PC-3 (cell line): ENCODE data around the gene PTPRE. TPM values are rescaled to one million over a fixed set of nuclear protein-coding genes. Genes with fewer than 3 reads are reported as not detected.

Experiments used
- ATAC-seq: fragments of 200-7000 bp; cut with Tn5 transposase; 2 replicates; pipeline ENCODE4 v1.9.1; 2020; ENCODE audit warnings: mild to moderate bottlenecking, moderate library complexity
- BruUV-seq: library from RNA; stranded (reverse); fragments of 400-500 nt; replicated peaks from 2 replicates; lab custom pipeline; 2021; lab: Mats Ljungman, UMichigan
- CTCF ChIA-PET: fragments of 300-600 bp; sonication (Branson Sonifier 250); formaldehyde crosslinking; loops from one replicate; lab custom pipeline; 2022; ENCODE audit warnings: antibody characterized with exemption; lab: Charles Lee
- POLR2A ChIA-PET: fragments of 300-600 bp; sonication (Branson Sonifier 250); formaldehyde crosslinking; loops from one replicate; lab custom pipeline; 2022; ENCODE audit warnings: antibody characterized with exemption; ENCODE audit not compliant: unreplicated experiment; lab: Charles Lee
- DNase-seq: peaks from one replicate; pipeline ENCODE4 v3.0.0-alpha.2; 2015
- H2AFZ ChIP-seq: fragments of 300-600 bp; sonication (generic); 2 replicates; pipeline ENCODE4 v1.6.0; 2016; ENCODE audit warnings: antibody characterized with exemption, low read length
- H3F3A ChIP-seq: fragments of 300-600 bp; sonication (generic); one replicate; pipeline ENCODE4 v1.6.0; 2017; ENCODE audit warnings: antibody characterized with exemption, low read length, control low read depth, mild to moderate bottlenecking; ENCODE audit not compliant: unreplicated experiment
- H3K27ac ChIP-seq: fragments of 300-600 bp; sonication (generic); 2 replicates; pipeline ENCODE4 v1.5.1; 2016; ENCODE audit warnings: mild to moderate bottlenecking, low read length
- H3K27me3 ChIP-seq: fragments of 300-600 bp; sonication (generic); 2 replicates; pipeline ENCODE4 v1.6.1; 2016; ENCODE audit warnings: low read length, mixed read lengths
- H3K36me3 ChIP-seq: fragments of 300-600 bp; sonication (generic); 2 replicates; pipeline ENCODE4 v1.6.1; 2016; ENCODE audit warnings: low read depth, mixed run types, low read length, mixed read lengths
- H3K4me1 ChIP-seq: fragments of 300-600 bp; sonication (generic); 2 replicates; pipeline ENCODE4 v1.5.1; 2016; ENCODE audit warnings: low read length; ENCODE audit not compliant: insufficient read depth
- H3K4me2 ChIP-seq: fragments of 300-600 bp; sonication (generic); 2 replicates; pipeline ENCODE4 v1.6.0; 2016; ENCODE audit warnings: low read length
- H3K4me3 ChIP-seq: fragments of 300-600 bp; sonication (generic); 2 replicates; pipeline ENCODE4 v1.5.1; 2016; ENCODE audit warnings: mild to moderate bottlenecking, low read length, mixed read lengths
- H3K79me2 ChIP-seq: fragments of 300-600 bp; sonication (generic); 2 replicates; pipeline ENCODE4 v1.6.1; 2017; ENCODE audit warnings: low read length, mixed read lengths
- H3K9ac ChIP-seq: fragments of 300-600 bp; sonication (generic); 2 replicates; pipeline ENCODE4 v1.6.0; 2016; ENCODE audit warnings: mild to moderate bottlenecking, low read length
- H3K9me2 ChIP-seq: fragments of 300-600 bp; sonication (generic); replicated peaks from 2 replicates; pipeline ENCODE4 v1.6.1; 2016; ENCODE audit warnings: mixed run types, low read length, mixed read lengths
- H3K9me3 ChIP-seq: fragments of 300-600 bp; sonication (generic); 2 replicates; pipeline ENCODE4 v1.6.1; 2016; ENCODE audit warnings: low read length, mixed read lengths
- H4K20me1 ChIP-seq: fragments of 300-600 bp; sonication (generic); 2 replicates; pipeline ENCODE4 v1.6.1; 2016; ENCODE audit warnings: low read length, mixed read lengths
- CTCF ChIP-seq: fragments of 300-600 bp; sonication (generic); conservative IDR thresholded peaks from 2 replicates; pipeline ENCODE4 v1.5.1; 2017; ENCODE audit warnings: antibody characterized with exemption, low read depth, mild to moderate bottlenecking, low read length
- EZH2 ChIP-seq: fragments of 300-600 bp; sonication (generic); IDR thresholded peaks from one replicate; pipeline ENCODE4 v1.6.1; 2017; ENCODE audit warnings: antibody characterized with exemption, mild to moderate bottlenecking, low read length; ENCODE audit not compliant: unreplicated experiment
- EZH2phosphoT487 ChIP-seq: fragments of 300-600 bp; sonication (generic); IDR thresholded peaks from 2 replicates; pipeline ENCODE4 v1.6.1; 2018; ENCODE audit warnings: mild to moderate bottlenecking, antibody characterized with exemption, low read length, borderline replicate concordance
- intact Hi-C: fragments of 100-400 bp; cut with micrococcal nuclease; formaldehyde crosslinking; loops from 2 replicates; pipeline ENCODE4 v1.9.0; 2023
- total RNA-seq: library from RNA; depleted of rRNA; stranded (reverse); fragments of >200 nt; gene quantifications from 2 replicates; pipeline ENCODE4 v1.2.3, GENCODE V29; 2014

PTPRE gene
- total RNA-seq, 1 experiment from 2014 or later, result 3.1 TPM

- CTCF ChIA-PET, result no interaction called here
- no peak for ATAC-seq
- no peak for DNase-seq
Measured at GRCh38 chr10:128060341-128061250, 153.7 kb downstream of the PTPRE start.

GRCh38 chr10:128061306-128062300 is 154.7 kb downstream of the PTPRE start:
- ChIA-PET CTCF (no interaction called here), POLR2A (no interaction called here)
- no peaks in the 10 kb centered on the region for H3K27me3 ChIP-seq
- H3K9me2 ChIP-seq, result no peaks in the 10 kb centered on the region
- H3K4me1 ChIP-seq, result no peaks in the 10 kb centered on the region
- intact Hi-C loops, result no loop called here
- no peak overlapping the region for H3K4me3 ChIP-seq
- H3K36me3 ChIP-seq, result no peaks in the 10 kb centered on the region
- H4K20me1 ChIP-seq, result no peaks in the 10 kb centered on the region
- no peaks in the 10 kb centered on the region for H3K9me3 ChIP-seq
- no peak overlapping the region for H3K9ac ChIP-seq
- H2AFZ ChIP-seq, result no peak overlapping the region
- no peak overlapping the region for H3K27ac ChIP-seq
- TF ChIP-seq EZH2phosphoT487 (no peak), EZH2 (no peak), CTCF (no peak)
- DNase-seq (no peak), ATAC-seq (no peak)
- no peak overlapping the region for H3K4me2 ChIP-seq
- no TSS peak for BruUV-seq
- H3K79me2 ChIP-seq, result no peaks in the 10 kb centered on the region
- no peaks in the 10 kb centered on the region for H3F3A ChIP-seq

More at GRCh38 chr10:128060341-128061250, 153.7 kb downstream of the PTPRE start:
- Histone ChIP-seq H3K4me1 (no peaks in the 10 kb centered on the region), H3F3A (no peaks in the 10 kb centered on the region), H3K79me2 (no peaks in the 10 kb centered on the region), H3K27me3 (no peaks in the 10 kb centered on the region), H4K20me1 (no peaks in the 10 kb centered on the region), H2AFZ (no peak overlapping the region), H3K9ac (no peak overlapping the region), H3K4me3 (no peak overlapping the region), H3K27ac (no peak overlapping the region), H3K9me2 (no peaks in the 10 kb centered on the region), H3K4me2 (no peak overlapping the region), H3K36me3 (no peaks in the 10 kb centered on the region), H3K9me3 (no peaks in the 10 kb centered on the region)
- POLR2A ChIA-PET, result no interaction called here
- TF ChIP-seq EZH2 (no peak), CTCF (no peak), EZH2phosphoT487 (no peak)
- no TSS peak for BruUV-seq
- intact Hi-C loops, result no loop called here
